ENCODE results near the gene SDCBP2.

Gene SDCBP2

GRCh38 chr20:1327827-1328679 is 886 bp downstream of the SDCBP2 start:
- DNase-seq: no peak

- DNase-seq: peak; percentile 27
These were observed 1.7 kb downstream of the SDCBP2 start for GRCh38 chr20:1327241-1327653.

- no peak for DNase-seq
These were observed 2.7 kb downstream of the SDCBP2 start for GRCh38 chr20:1326031-1326930.

GRCh38 chr20:1325173-1326030 is 3.5 kb downstream of the SDCBP2 start:
- peak; percentile 99 for DNase-seq

- DNase-seq: peak; percentile 35
These were observed 4.3 kb downstream of the SDCBP2 start for GRCh38 chr20:1324598-1325172.

- no peak for DNase-seq
These were observed 4.9 kb downstream of the SDCBP2 start for GRCh38 chr20:1323830-1324597.

GRCh38 chr20:1323256-1323655 is 5.7 kb downstream of the SDCBP2 start:
- no peak for DNase-seq

GRCh38 chr20:1322511-1323245 is 6.3 kb downstream of the SDCBP2 start:
- DNase-seq: no peak

GRCh38 chr20:1321654-1321939 is 7.3 kb downstream of the SDCBP2 start:
- no peak for DNase-seq

GRCh38 chr20:1320902-1321653 is 7.9 kb downstream of the SDCBP2 start:
- DNase-seq: no peak

GRCh38 chr20:1320016-1320415 is 8.9 kb downstream of the SDCBP2 start:
- no peak for DNase-seq

GRCh38 chr20:1319462-1319861 is 9.5 kb downstream of the SDCBP2 start:
- no peak for DNase-seq

- DNase-seq: no peak
These were observed 9.9 kb downstream of the SDCBP2 start for GRCh38 chr20:1319051-1319450.

GRCh38 chr20:1317545-1318255 is 11.2 kb downstream of the SDCBP2 start:
- no peak for DNase-seq

GRCh38 chr20:1315804-1316203 is 13.1 kb downstream of the SDCBP2 start:
- DNase-seq: no peak

- peak; percentile 74 for DNase-seq
These were observed 15.5 kb downstream of the SDCBP2 start for GRCh38 chr20:1313236-1313964.

- no peak for DNase-seq
These were observed 16.1 kb downstream of the SDCBP2 start for GRCh38 chr20:1312904-1313235.

GRCh38 chr20:1312308-1312707 is 16.6 kb downstream of the SDCBP2 start:
- DNase-seq: no peak
